CD14-positive monocyte (primary cell): ENCODE measurements around the gene STK32C. TPM values are rescaled to one million over a fixed set of nuclear protein-coding genes. Genes with fewer than 3 reads are reported as not detected.
"Not testable (repeated sequence)": the region's sequence is repeated elsewhere in the genome, so short reads cannot be mapped to it uniquely, and the experiment has no call there.

Experiments
- DNase-seq, 3 donors: peaks; one replicate each; pipeline ENCODE4 v3.0.0-alpha.2; 2011 to 2022
- H2AFZ ChIP-seq: 2 replicates; pipeline ENCODE4 v1.6.0; 2012; ENCODE audit warnings: mild to moderate bottlenecking, low read depth, low read length, inconsistent platforms; ENCODE audit not compliant: insufficient read depth, poor library complexity, severe bottlenecking
- H3K27ac ChIP-seq, 2 donors: 1 replicate in 1 of 2; 2 replicates in 1 of 2; pipeline ENCODE4 v1.5.1; 2012 to 2013; ENCODE audit warnings: low read length in 2 of 2, control low read depth in 1 of 2, inconsistent platforms in 1 of 2, low read depth in 1 of 2, mild to moderate bottlenecking in 1 of 2
- H3K27me3 ChIP-seq, 2 donors: one replicate each; pipeline versions ENCODE4 v1.6.0 to v1.6.1; 2011 to 2013; ENCODE audit warnings: low read length in 2 of 2; ENCODE audit not compliant: control insufficient read depth in 2 of 2, insufficient read depth in 2 of 2
- H3K36me3 ChIP-seq, 2 donors: replicated peaks in 1 of 2; 1 replicate in 1 of 2; 2 replicates in 1 of 2; pipeline versions ENCODE4 v1.5.1 to v1.6.1; 2012 to 2013; ENCODE audit warnings: low read length in 2 of 2, control low read depth in 1 of 2, inconsistent platforms in 1 of 2, mild to moderate bottlenecking in 1 of 2; ENCODE audit not compliant: insufficient read depth in 2 of 2, control insufficient read depth in 1 of 2
- H3K4me1 ChIP-seq, 2 donors: 1 replicate in 1 of 2; 2 replicates in 1 of 2; pipeline versions ENCODE4 v1.5.1 to v1.6.1; 2012 to 2013; ENCODE audit warnings: low read length in 2 of 2, control low read depth in 1 of 2, inconsistent platforms in 1 of 2, mild to moderate bottlenecking in 1 of 2, moderate library complexity in 1 of 2; ENCODE audit not compliant: insufficient read depth in 2 of 2, control insufficient read depth in 1 of 2
- H3K4me2 ChIP-seq: replicated peaks from 2 replicates; pipeline ENCODE3; 2012; ENCODE audit warnings: low read length, moderate library complexity, mild to moderate bottlenecking; ENCODE audit not compliant: poor library complexity, severe bottlenecking; ENCODE audit errors: extremely low read depth
- H3K4me3 ChIP-seq, 3 experiments: fragments of 200-600 bp in 1 of 3; sonication (generic) in 1 of 3; replicated peaks in 1 of 3; 1 replicate in 2 of 3; 2 replicates in 1 of 3; pipeline ENCODE4 v1.5.1; 2011 to 2013; ENCODE audit warnings: low read length in 3 of 3, mild to moderate bottlenecking in 3 of 3, control low read depth in 2 of 3, low read depth in 2 of 3, inconsistent platforms in 1 of 3, moderate library complexity in 1 of 3
- H3K79me2 ChIP-seq: 2 replicates; pipeline ENCODE4 v1.6.0; 2012; ENCODE audit warnings: mild to moderate bottlenecking, control low read depth, inconsistent platforms, low read length, moderate library complexity; ENCODE audit not compliant: insufficient read depth
- H3K9ac ChIP-seq: 2 replicates; pipeline ENCODE4 v1.6.0; 2017; ENCODE audit warnings: low read length, mild to moderate bottlenecking; ENCODE audit not compliant: insufficient read depth, poor library complexity, severe bottlenecking
- H3K9me3 ChIP-seq, 2 donors: replicated peaks in 1 of 2; 1 replicate in 1 of 2; 2 replicates in 1 of 2; pipeline versions ENCODE4 v1.5.1 to v1.6.1; 2012 to 2013; ENCODE audit warnings: low read length in 2 of 2, control low read depth in 1 of 2; ENCODE audit not compliant: control insufficient read depth in 1 of 2, insufficient read depth in 1 of 2
- H4K20me1 ChIP-seq: 2 replicates; pipeline ENCODE4 v1.6.0; 2012; ENCODE audit warnings: mild to moderate bottlenecking, low read length, control low read depth, moderate library complexity; ENCODE audit not compliant: insufficient read depth
- H3K27ac Mint-ChIP-seq, 7 donors: one replicate each; pipeline ENCODE4 v1.8.0; 2020; ENCODE audit warnings: mild to moderate bottlenecking in 7 of 7, mixed read lengths in 7 of 7, moderate library complexity in 6 of 7, inconsistent platforms in 2 of 7
- H3K27me3 Mint-ChIP-seq, 3 donors: one replicate each; pipeline ENCODE4 v1.8.0; 2021 to 2022; ENCODE audit warnings: low read depth in 3 of 3, mild to moderate bottlenecking in 3 of 3, mixed read lengths in 3 of 3, moderate library complexity in 3 of 3, inconsistent platforms in 1 of 3
- H3K36me3 Mint-ChIP-seq, 2 donors: one replicate each; pipeline ENCODE4 v1.8.0; 2020; ENCODE audit warnings: mixed read lengths in 2 of 2, inconsistent platforms in 1 of 2, mild to moderate bottlenecking in 1 of 2
- H3K4me1 Mint-ChIP-seq: one replicate; pipeline ENCODE4 v1.8.0; 2020; ENCODE audit warnings: mild to moderate bottlenecking, mixed read lengths
- H3K4me3 Mint-ChIP-seq, 2 donors: one replicate each; pipeline ENCODE4 v1.8.0; 2020; ENCODE audit warnings: mild to moderate bottlenecking in 2 of 2, mixed read lengths in 2 of 2, moderate library complexity in 1 of 2
- H3K9me3 Mint-ChIP-seq, 7 donors: one replicate each; pipeline ENCODE4 v1.8.0; 2020 to 2022; ENCODE audit warnings: mixed read lengths in 7 of 7, mild to moderate bottlenecking in 6 of 7, moderate library complexity in 6 of 7, inconsistent platforms in 2 of 7
- CTCF ChIP-seq: fragments of 200-600 bp; IDR thresholded peaks from one replicate; pipeline ENCODE4 v1.8.0; 2022; ENCODE audit warnings: antibody characterized with exemption, mild to moderate bottlenecking
- WGBS: methylation state at CpG from one replicate; pipeline ENCODE4 v1.1.5; 2013; ENCODE audit warnings: missing lambda C conversion rate; ENCODE audit not compliant: insufficient coverage; 5-methylcytosine and 5-hydroxymethylcytosine counted together
- intact Hi-C, 2 donors: fragments of 100-400 bp; cut with micrococcal nuclease; formaldehyde crosslinking; loops; one replicate each; pipeline versions ENCODE4 v1.15.0 to v1.15.1; 2023
- polyA plus RNA-seq, 3 donors: library from polyadenylated mRNA; depleted of rRNA in 1 of 3; unstranded in 2 of 3; stranded (reverse) in 1 of 3; fragments of 300-500 nt in 2 of 3; fragments of >200 nt in 1 of 3; fragmentation: Illumina TruSeq in 2 of 3; gene quantifications; 1 replicate in 2 of 3; 2 replicates in 1 of 3; pipeline ENCODE4 v1.2.3, GENCODE V29; 2012 to 2021

STK32C gene
- polyA plus RNA-seq, 3 donors: 13.6 to 22.8 (median 18.4) TPM

- Histone ChIP-seq H4K20me1 (no peaks in the 10 kb centered on the region), H3K9ac (no peak overlapping the region), H3K27ac (no peak overlapping the region), H3K4me3 (no peak overlapping the region), H3K9me3 (peaks cover 0 to 5% of the 10 kb centered on the region in 2 donors), H2AFZ (no peak overlapping the region), H3K27me3 (peaks cover 0 to 5% of the 10 kb centered on the region in 2 donors), H3K79me2 (no peaks in the 10 kb centered on the region), H3K4me1 (no peaks in the 10 kb centered on the region), H3K4me2 (no peak overlapping the region), H3K36me3 (no peaks in the 10 kb centered on the region)
- intact Hi-C loops: no loop called here
- TF ChIP-seq CTCF: no peak
- DNase-seq: no peak
- H3K9me3 Mint-ChIP-seq: peaks cover 0 to 7% (median 3%) of the 10 kb centered on the region in 7 donors
- H3K27me3 Mint-ChIP-seq: peaks cover 7 to 9% (median 9%) of the 10 kb centered on the region in 3 donors
- H3K4me1 Mint-ChIP-seq: no peaks in the 10 kb centered on the region
- no peaks in the 10 kb centered on the region for H3K36me3 Mint-ChIP-seq
- H3K27ac Mint-ChIP-seq: no peak overlapping the region
- no peak overlapping the region for H3K4me3 Mint-ChIP-seq
- WGBS: 76% methylated on average over 7 of the region's 10 CpGs
These were observed 145.0 kb downstream of the STK32C start for GRCh38 chr10:132162590-132163277.

GRCh38 chr10:132162021-132162531 is 145.7 kb downstream of the STK32C start:
- H3K27ac ChIP-seq: no peak overlapping the region
- no peak overlapping the region for H2AFZ ChIP-seq
- Mint-ChIP-seq H3K36me3 (no peaks in the 10 kb centered on the region), H3K9me3 (peaks cover 0 to 7% (median 3%) of the 10 kb centered on the region in 7 donors), H3K27me3 (peaks cover 9% of the 10 kb centered on the region in 3 donors), H3K27ac (no peak overlapping the region), H3K4me3 (no peak overlapping the region), H3K4me1 (no peaks in the 10 kb centered on the region)
- H3K9ac ChIP-seq: no peak overlapping the region
- peaks cover 0 to 5% of the 10 kb centered on the region in 2 donors for H3K9me3 ChIP-seq
- peaks cover 0 to 5% of the 10 kb centered on the region in 2 donors for H3K27me3 ChIP-seq
- H3K36me3 ChIP-seq: no peaks in the 10 kb centered on the region
- no peaks in the 10 kb centered on the region for H3K4me1 ChIP-seq
- H3K79me2 ChIP-seq: no peaks in the 10 kb centered on the region
- no peak for DNase-seq
- intact Hi-C loops: no loop called here
- WGBS: 48% methylated on average over 3 of the region's 12 CpGs
- TF ChIP-seq CTCF: no peak
- no peak overlapping the region for H3K4me3 ChIP-seq
- H4K20me1 ChIP-seq: no peaks in the 10 kb centered on the region
- no peak overlapping the region for H3K4me2 ChIP-seq

DNA sequence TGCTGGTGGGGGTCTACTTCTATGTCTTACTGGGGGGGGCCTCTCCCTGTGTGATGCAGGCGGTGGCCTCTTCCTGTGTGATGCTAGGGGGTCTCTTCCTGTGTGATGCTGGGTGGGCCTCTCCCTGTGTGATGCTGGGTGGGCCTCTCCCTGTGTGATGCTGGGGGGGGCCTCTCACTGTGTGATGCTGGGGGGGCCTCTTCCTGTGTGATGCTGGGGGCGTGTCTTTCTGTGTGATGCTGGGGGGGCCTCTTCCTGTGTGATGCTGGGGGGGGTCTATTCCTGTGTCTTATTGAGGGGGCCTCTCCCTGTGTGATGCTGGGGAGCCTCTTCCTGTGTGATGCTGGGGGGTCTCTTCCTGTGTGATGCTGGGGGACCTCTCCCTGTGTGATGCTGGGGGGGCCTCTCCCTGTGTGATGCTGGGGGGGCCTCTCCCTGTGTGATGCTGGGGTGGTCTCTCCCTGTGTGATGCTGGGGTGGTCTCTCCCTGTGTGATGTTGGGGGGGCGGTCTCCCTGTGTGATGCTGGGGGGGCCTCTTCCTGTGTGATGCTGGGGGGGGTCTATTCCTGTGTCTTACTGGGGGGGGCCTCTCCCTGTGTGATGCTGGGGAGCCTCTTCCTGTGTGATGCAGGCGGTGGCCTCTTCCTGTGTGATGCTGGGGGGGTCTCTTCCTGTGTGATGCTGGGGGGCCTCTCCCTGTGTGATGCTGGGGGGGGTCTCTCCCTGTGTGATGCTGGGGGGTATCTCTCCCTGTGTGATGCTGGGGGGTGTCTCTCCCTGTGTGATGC is 146.7 kb downstream of the STK32C start:
- H3K4me2 ChIP-seq, H3K4me1 ChIP-seq, DNase-seq, H3K36me3 ChIP-seq, H3K9me3 Mint-ChIP-seq, H3K9ac ChIP-seq, intact Hi-C loops, H3K36me3 Mint-ChIP-seq, H3K4me3 Mint-ChIP-seq, H3K79me2 ChIP-seq, H3K9me3 ChIP-seq, H3K27me3 ChIP-seq, H4K20me1 ChIP-seq, H3K4me3 ChIP-seq, H3K27me3 Mint-ChIP-seq, H3K4me1 Mint-ChIP-seq, H3K27ac Mint-ChIP-seq, H3K27ac ChIP-seq, H2AFZ ChIP-seq: not testable (repeated sequence)
- no CpG with 5 or more reads among the region's 4 CpGs for WGBS
